Lower lobe of right lung (tissue), 2 donors: Measurements from ENCODE around the gene SLC6A19. TPM values are rescaled to one million over a fixed set of nuclear protein-coding genes. Genes with fewer than 3 reads are reported as not detected.
"Not testable (repeated sequence)": the region's sequence is repeated elsewhere in the genome, so short reads cannot be mapped to it uniquely, and the experiment has no call there.

Source experiments
- ATAC-seq, 2 donors: fragments of 200-7000 bp; cut with Tn5 transposase; one replicate each; pipeline ENCODE4 v1.9.1; 2020 to 2022; ENCODE audit warnings: mild to moderate bottlenecking in 2 of 2, moderate library complexity in 2 of 2
- DNase-seq: peaks from one replicate; pipeline ENCODE4 v3.0.0-alpha.2; 2020
- H3K27ac ChIP-seq: fragments of 200-600 bp; one replicate; pipeline ENCODE4 v1.8.0; 2022
- H3K27me3 ChIP-seq: fragments of 200-600 bp; one replicate; pipeline ENCODE4 v1.8.0; 2022; ENCODE audit warnings: low read depth
- H3K36me3 ChIP-seq: fragments of 200-600 bp; one replicate; pipeline ENCODE4 v1.8.0; 2022; ENCODE audit warnings: mild to moderate bottlenecking
- H3K4me1 ChIP-seq: fragments of 200-600 bp; one replicate; pipeline ENCODE4 v1.8.0; 2022
- H3K4me3 ChIP-seq: fragments of 200-600 bp; one replicate; pipeline ENCODE4 v1.8.0; 2022; ENCODE audit warnings: mild to moderate bottlenecking
- H3K9me3 ChIP-seq: fragments of 200-600 bp; one replicate; pipeline ENCODE4 v1.8.0; 2022
- CTCF ChIP-seq: fragments of 200-600 bp; IDR thresholded peaks from one replicate; pipeline ENCODE4 v1.8.0; 2022; ENCODE audit warnings: antibody characterized with exemption, mild to moderate bottlenecking
- intact Hi-C: fragments of 100-400 bp; cut with DNase I; formaldehyde crosslinking; loops from one replicate; pipeline ENCODE4 v1.11.0; 2022
- total RNA-seq: library from RNA; stranded (reverse); fragmentation: NEBNext Ultra II Directional; extraction: Animal tissue kit (Norgen Biotek cat#: 25700); gene quantifications from one replicate; pipeline ENCODE4 v1.2.1, GENCODE V29; 2021
- donor health status: DM: no; HTN: yes; CAD: no; lungs with severe emphysema.

SLC6A19 gene
- total RNA-seq, 1 donor from 2014 or later, result not detected

GRCh38 chr5:1266791-1267190, 65.4 kb downstream of the SLC6A19 start:
- Histone ChIP-seq H3K27me3 (no peaks in the 10 kb centered on the region), H3K36me3 (no peaks in the 10 kb centered on the region), H3K9me3 (no peaks in the 10 kb centered on the region), H3K4me3 (no peak overlapping the region), H3K4me1 (no peaks in the 10 kb centered on the region), H3K27ac (no peak overlapping the region)
- ATAC-seq (no peak), DNase-seq (no peak)
- no peak for TF ChIP-seq CTCF
- intact Hi-C loops, result no loop called here

GRCh38 chr5:1267464-1267863, 66.1 kb downstream of the SLC6A19 start:
- H3K4me3 ChIP-seq, intact Hi-C loops, H3K27me3 ChIP-seq, ATAC-seq, H3K9me3 ChIP-seq, DNase-seq, H3K4me1 ChIP-seq, H3K36me3 ChIP-seq, H3K27ac ChIP-seq: not testable (repeated sequence)

- ATAC-seq (no peak), DNase-seq (no peak)
- Histone ChIP-seq H3K4me3 (no peak overlapping the region), H3K27me3 (no peaks in the 10 kb centered on the region), H3K27ac (no peak overlapping the region), H3K4me1 (no peaks in the 10 kb centered on the region), H3K36me3 (no peaks in the 10 kb centered on the region), H3K9me3 (no peaks in the 10 kb centered on the region)
- no peak for TF ChIP-seq CTCF
- intact Hi-C loops, result no loop called here
These were observed 66.7 kb downstream of the SLC6A19 start for GRCh38 chr5:1268056-1268455.

GRCh38 chr5:1268666-1269065, 67.3 kb downstream of the SLC6A19 start:
- H3K27ac ChIP-seq, result no peak overlapping the region
- no peak for ATAC-seq

GRCh38 chr5:1270426-1270825, 69.0 kb downstream of the SLC6A19 start:
- no peak for DNase-seq
- H3K4me3 ChIP-seq, result no peak overlapping the region
- intact Hi-C loops, result no loop called here
- H3K27me3 ChIP-seq, result no peaks in the 10 kb centered on the region
- H3K27ac ChIP-seq, result no peak overlapping the region
- H3K4me1 ChIP-seq, result no peaks in the 10 kb centered on the region
- no peaks in the 10 kb centered on the region for H3K9me3 ChIP-seq
- H3K36me3 ChIP-seq, result no peaks in the 10 kb centered on the region
- no peak for ATAC-seq
- no peak for TF ChIP-seq CTCF

More at GRCh38 chr5:1268666-1269065, 67.3 kb downstream of the SLC6A19 start:
- Histone ChIP-seq H3K9me3 (no peaks in the 10 kb centered on the region), H3K36me3 (no peaks in the 10 kb centered on the region), H3K27me3 (no peaks in the 10 kb centered on the region), H3K4me1 (no peaks in the 10 kb centered on the region), H3K4me3 (no peak overlapping the region)
- DNase-seq, result no peak
- TF ChIP-seq CTCF, result no peak
- intact Hi-C loops, result no loop called here

GRCh38 chr5:1270933-1271914, 69.8 kb downstream of the SLC6A19 start:
- DNase-seq, result no peak

More at GRCh38 chr5:1270933-1271914, 69.8 kb downstream of the SLC6A19 start:
- no peaks in the 10 kb centered on the region for H3K27me3 ChIP-seq
- no peak overlapping the region for H3K4me3 ChIP-seq
- H3K27ac ChIP-seq, result no peak overlapping the region
- ATAC-seq, result peak in 1 of 2 donors; percentile 33
- H3K4me1 ChIP-seq, result no peaks in the 10 kb centered on the region
- no peaks in the 10 kb centered on the region for H3K36me3 ChIP-seq
- intact Hi-C loops, result no loop called here
- H3K9me3 ChIP-seq, result no peaks in the 10 kb centered on the region
- no peak for TF ChIP-seq CTCF
